ENCODE data around the gene SMYD3. TPM values are rescaled to one million over a fixed set of nuclear protein-coding genes. Genes with fewer than 3 reads are reported as not detected.

SMYD3 gene
- total RNA-seq, 2 donors from 2014 or later: 16.7 to 18.2 TPM

- intact Hi-C loops (cut with DNase I): no loop called here
- no peak for DNase-seq (ENCODE audit: low spot score)
Measured at GRCh38 chr1:246152986-246153431, 354.1 kb downstream of the SMYD3 start.

- DNase-seq (ENCODE audit: low spot score): no peak
- intact Hi-C loops (cut with DNase I): no loop called here
Measured at GRCh38 chr1:246151796-246152434, 355.2 kb downstream of the SMYD3 start.

- no peak for DNase-seq (ENCODE audit: low spot score)
- intact Hi-C loops (cut with DNase I): no loop called here
Measured at GRCh38 chr1:246149543-246149942, 357.5 kb downstream of the SMYD3 start.

- intact Hi-C loops (cut with DNase I): no loop called here
- no peak for DNase-seq (ENCODE audit: low spot score)
Measured at GRCh38 chr1:246147524-246148461, 359.3 kb downstream of the SMYD3 start.

GRCh38 chr1:246146804-246147523 is 360.1 kb downstream of the SMYD3 start:
- intact Hi-C loops (cut with DNase I): no loop called here
- no peak for DNase-seq (ENCODE audit: low spot score)

- intact Hi-C loops (cut with DNase I): no loop called here
Measured at GRCh38 chr1:246145900-246146299, 361.2 kb downstream of the SMYD3 start.

GRCh38 chr1:246144931-246145330 is 362.1 kb downstream of the SMYD3 start:
- no peak for DNase-seq (ENCODE audit: low spot score)
- intact Hi-C loops (cut with DNase I): no loop called here

More at GRCh38 chr1:246145900-246146299, 361.2 kb downstream of the SMYD3 start:
- no peak for DNase-seq (ENCODE audit: low spot score)

- intact Hi-C loops (cut with DNase I): no loop called here
- no peak for DNase-seq (ENCODE audit: low spot score)
Measured at GRCh38 chr1:246142320-246142893, 364.7 kb downstream of the SMYD3 start.

- DNase-seq (ENCODE audit: low spot score): no peak
- intact Hi-C loops (cut with DNase I): no loop called here
Measured at GRCh38 chr1:246141306-246141705, 365.8 kb downstream of the SMYD3 start.

GRCh38 chr1:246139745-246140182 is 367.3 kb downstream of the SMYD3 start:
- intact Hi-C loops (cut with DNase I): no loop called here
- no peak for DNase-seq (ENCODE audit: low spot score)

GRCh38 chr1:246138781-246139180 is 368.3 kb downstream of the SMYD3 start:
- no peak for DNase-seq (ENCODE audit: low spot score)
- intact Hi-C loops (cut with DNase I): no loop called here

GRCh38 chr1:246136477-246136876 is 370.6 kb downstream of the SMYD3 start:
- intact Hi-C loops (cut with DNase I): no loop called here
- no peak for DNase-seq (ENCODE audit: low spot score)

- no peak for DNase-seq (ENCODE audit: low spot score)
- intact Hi-C loops (cut with DNase I): no loop called here
Measured at GRCh38 chr1:246134789-246135188, 372.3 kb downstream of the SMYD3 start.

- DNase-seq (ENCODE audit: low spot score): no peak
- intact Hi-C loops (cut with DNase I): no loop called here
Measured at GRCh38 chr1:246131095-246131494, 376.0 kb downstream of the SMYD3 start.

GRCh38 chr1:246128494-246129069 is 378.5 kb downstream of the SMYD3 start:
- no peak for DNase-seq (ENCODE audit: low spot score)
- intact Hi-C loops (cut with DNase I): no loop called here

GRCh38 chr1:246126580-246126979 is 380.5 kb downstream of the SMYD3 start:
- intact Hi-C loops (cut with DNase I): no loop called here
- no peak for DNase-seq (ENCODE audit: low spot score)

- intact Hi-C loops (cut with DNase I): no loop called here
- no peak for DNase-seq (ENCODE audit: low spot score)
Measured at GRCh38 chr1:246122071-246122470, 385.0 kb downstream of the SMYD3 start.

- DNase-seq (ENCODE audit: low spot score): no peak
- intact Hi-C loops (cut with DNase I): no loop called here
Measured at GRCh38 chr1:246121533-246121932, 385.5 kb downstream of the SMYD3 start.
